Calu3 (cell line): ENCODE data around the gene NATD1. TPM values are rescaled to one million over a fixed set of nuclear protein-coding genes. Genes with fewer than 3 reads are reported as not detected.

Experiments used
- BruUV-seq: library from RNA; stranded (reverse); fragments of 400-500 nt; replicated peaks from 2 replicates; lab custom pipeline; 2021; lab: Mats Ljungman, UMichigan
- CTCF ChIA-PET: fragments of 300-600 bp; sonication (Branson Sonifier 250); formaldehyde crosslinking; loops from one replicate; lab custom pipeline; 2022; ENCODE audit warnings: antibody characterized with exemption; lab: Charles Lee
- DNase-seq: peaks from one replicate; pipeline ENCODE4 v3.0.0; 2022
- H3K27ac Mint-ChIP-seq: one replicate; pipeline ENCODE4 v1.8.0; 2022; ENCODE audit warnings: mixed read lengths; ENCODE audit not compliant: unreplicated experiment
- H3K27me3 Mint-ChIP-seq: one replicate; pipeline ENCODE4 v1.8.0; 2022; ENCODE audit warnings: mixed read lengths; ENCODE audit not compliant: unreplicated experiment
- H3K36me3 Mint-ChIP-seq: one replicate; pipeline ENCODE4 v1.8.0; 2022; ENCODE audit warnings: mild to moderate bottlenecking, moderate library complexity, mixed read lengths; ENCODE audit not compliant: insufficient read depth, unreplicated experiment
- H3K4me1 Mint-ChIP-seq: one replicate; pipeline ENCODE4 v1.8.0; 2022; ENCODE audit warnings: mild to moderate bottlenecking, low read depth, mixed read lengths; ENCODE audit not compliant: unreplicated experiment
- H3K4me3 Mint-ChIP-seq: one replicate; pipeline ENCODE4 v1.8.0; 2022; ENCODE audit warnings: mild to moderate bottlenecking, low read depth, moderate library complexity, mixed read lengths; ENCODE audit not compliant: unreplicated experiment
- H3K9me3 Mint-ChIP-seq: one replicate; pipeline ENCODE4 v1.8.0; 2022; ENCODE audit warnings: low read depth, mixed read lengths; ENCODE audit not compliant: unreplicated experiment
- CTCF ChIP-seq: fragments of 200-600 bp; IDR thresholded peaks from one replicate; pipeline ENCODE4 v1.8.0; 2022; ENCODE audit warnings: antibody characterized with exemption; ENCODE audit not compliant: unreplicated experiment
- intact Hi-C: fragments of 100-400 bp; cut with micrococcal nuclease; formaldehyde crosslinking; loops from one replicate; pipeline ENCODE4 v1.10.0; 2022; ENCODE audit not compliant: unreplicated experiment
- total RNA-seq: library from RNA; stranded (reverse); gene quantifications from 2 replicates; pipeline ENCODE4 v1.2.3, GENCODE V29; 2022

The NATD1 gene
- total RNA-seq, 1 experiment from 2014 or later, result 1.5 TPM

GRCh38 chr17:21242026-21242697 is 11.0 kb downstream of the NATD1 start:
- TF ChIP-seq CTCF, result no peak
- BruUV-seq, result no TSS peak
- intact Hi-C loops, result no loop called here
- no peaks in the 10 kb centered on the region for H3K36me3 Mint-ChIP-seq
- no peak for DNase-seq
- H3K27me3 Mint-ChIP-seq, result peaks cover 12% of the 10 kb centered on the region
- H3K27ac Mint-ChIP-seq, result no peak overlapping the region
- no peaks in the 10 kb centered on the region for H3K4me1 Mint-ChIP-seq
- H3K9me3 Mint-ChIP-seq, result no peaks in the 10 kb centered on the region
- H3K4me3 Mint-ChIP-seq, result no peak overlapping the region
- CTCF ChIA-PET, result no interaction called here

GRCh38 chr17:21241564-21241963 is 11.6 kb downstream of the NATD1 start:
- no peak for DNase-seq
- no peaks in the 10 kb centered on the region for H3K9me3 Mint-ChIP-seq
- no TSS peak for BruUV-seq
- no peak overlapping the region for H3K27ac Mint-ChIP-seq
- H3K4me1 Mint-ChIP-seq, result no peaks in the 10 kb centered on the region
- TF ChIP-seq CTCF, result no peak
- intact Hi-C loops, result no loop called here
- H3K36me3 Mint-ChIP-seq, result no peaks in the 10 kb centered on the region
- CTCF ChIA-PET, result no interaction called here
- no peak overlapping the region for H3K4me3 Mint-ChIP-seq
- peaks cover 18% of the 10 kb centered on the region for H3K27me3 Mint-ChIP-seq

- Mint-ChIP-seq H3K27ac (no peak overlapping the region), H3K4me3 (no peak overlapping the region), H3K9me3 (no peaks in the 10 kb centered on the region), H3K4me1 (no peaks in the 10 kb centered on the region), H3K27me3 (peaks cover 25% of the 10 kb centered on the region), H3K36me3 (no peaks in the 10 kb centered on the region)
- CTCF ChIA-PET, result no interaction called here
- DNase-seq, result no peak
- no peak for TF ChIP-seq CTCF
- intact Hi-C loops, result no loop called here
- BruUV-seq, result no TSS peak
These were observed 12.7 kb downstream of the NATD1 start for GRCh38 chr17:21240369-21241055.

GRCh38 chr17:21239680-21240368 is 13.4 kb downstream of the NATD1 start:
- Mint-ChIP-seq H3K36me3 (no peaks in the 10 kb centered on the region), H3K27me3 (peaks cover 25% of the 10 kb centered on the region), H3K4me1 (no peaks in the 10 kb centered on the region), H3K27ac (no peak overlapping the region), H3K4me3 (no peak overlapping the region), H3K9me3 (no peaks in the 10 kb centered on the region)
- DNase-seq, result no peak
- no TSS peak for BruUV-seq
- intact Hi-C loops, result no loop called here
- peak; percentile 19 for TF ChIP-seq CTCF
- CTCF ChIA-PET, result no interaction called here
